SK-N-SH (cell line): Measurements from ENCODE around the gene HOXA6. TPM values are rescaled to one million over a fixed set of nuclear protein-coding genes. Genes with fewer than 3 reads are reported as not detected.

Source experiments
- CTCF ChIA-PET: fragments of 300-600, 350-600 bp; formaldehyde crosslinking; extraction: SDS; loops from one replicate; lab custom pipeline; 2021; lab: Yijun Ruan, JAX
- POLR2A ChIA-PET: fragments of 350-600 bp; sonication (Branson Sonifier 250); formaldehyde crosslinking; extraction: SDS; loops from one replicate; lab custom pipeline; 2020; ENCODE audit warnings: antibody characterized with exemption, inconsistent platforms; lab: Yijun Ruan, JAX
- DNase-seq: peaks from one replicate; pipeline ENCODE4 v3.0.0; 2012
- H2AFZ ChIP-seq: fragments of 200-600 bp; sonication (generic); 2 replicates; pipeline ENCODE4 v1.8.1; 2016; ENCODE audit warnings: antibody characterized with exemption, mild to moderate bottlenecking, low read depth
- H3F3A ChIP-seq: fragments of 200-600 bp; sonication (generic); replicated peaks from 2 replicates; pipeline ENCODE3; 2016; ENCODE audit warnings: antibody characterized with exemption, mild to moderate bottlenecking; ENCODE audit not compliant: insufficient read depth
- H3K27ac ChIP-seq, 2 experiments: fragments of 200-500 bp in 1 of 2; fragments of 200-600 bp in 1 of 2; sonication (Bioruptor generic) in 1 of 2; sonication (generic), shearing (Covaris generic) in 1 of 2; 2 replicates each; pipeline versions ENCODE4 v1.5.1 to v1.6.1; 2014 to 2016; ENCODE audit warnings: low read depth in 2 of 2, inconsistent platforms in 1 of 2, low read length in 1 of 2, mild to moderate bottlenecking in 1 of 2, mixed read lengths in 1 of 2
- H3K27me3 ChIP-seq: fragments of 200-600 bp; sonication (generic), shearing (Covaris generic); 2 replicates; pipeline ENCODE4 v1.6.1; 2016; ENCODE audit warnings: mixed run types; ENCODE audit not compliant: insufficient read depth
- H3K36me3 ChIP-seq, 2 experiments: fragments of 200-500 bp in 1 of 2; fragments of 200-600 bp in 1 of 2; sonication (Bioruptor generic) in 1 of 2; sonication (generic) in 1 of 2; replicated peaks in 1 of 2; 2 replicates each; pipeline versions ENCODE3 to v1.5.1; 2014 to 2016; ENCODE audit warnings: low read length in 1 of 2, mild to moderate bottlenecking in 1 of 2; ENCODE audit not compliant: insufficient read depth in 2 of 2, control insufficient read depth in 1 of 2
- H3K4me1 ChIP-seq, 2 experiments: fragments of 200-500 bp in 1 of 2; fragments of 200-600 bp in 1 of 2; sonication (Bioruptor generic) in 1 of 2; sonication (generic), shearing (Covaris generic) in 1 of 2; 2 replicates each; pipeline versions ENCODE4 v1.5.1 to v1.6.1; 2014 to 2016; ENCODE audit warnings: low read depth in 1 of 2, low read length in 1 of 2, mixed run types in 1 of 2; ENCODE audit not compliant: insufficient read depth in 2 of 2, control insufficient read depth in 1 of 2
- H3K4me2 ChIP-seq: fragments of 200-600 bp; sonication (generic), shearing (Covaris generic); 2 replicates; pipeline ENCODE4 v1.6.1; 2017; ENCODE audit warnings: mixed run types
- H3K4me3 ChIP-seq, 2 experiments: fragments of 200-500 bp in 1 of 2; fragments of 200-600 bp in 1 of 2; sonication (Bioruptor generic) in 1 of 2; sonication (generic), shearing (Covaris generic) in 1 of 2; 2 replicates each; pipeline versions ENCODE4 v1.5.1 to v1.8.1; 2014 to 2016; ENCODE audit warnings: low read depth in 2 of 2, inconsistent platforms in 1 of 2, low read length in 1 of 2, mild to moderate bottlenecking in 1 of 2, mixed read lengths in 1 of 2, moderate library complexity in 1 of 2
- H3K79me2 ChIP-seq: fragments of 200-600 bp; sonication (generic); 2 replicates; pipeline ENCODE4 v1.8.1; 2017; ENCODE audit warnings: mild to moderate bottlenecking; ENCODE audit not compliant: insufficient read depth
- H3K9ac ChIP-seq: fragments of 200-600 bp; sonication (generic); 2 replicates; pipeline ENCODE4 v1.6.1; 2017; ENCODE audit warnings: mixed run types
- H3K9me2 ChIP-seq: fragments of 200-600 bp; sonication (generic); 2 replicates; pipeline ENCODE4 v1.6.1; 2017; ENCODE audit warnings: mixed run types
- H3K9me3 ChIP-seq: fragments of 200-600 bp; sonication (generic); 2 replicates; pipeline ENCODE4 v1.6.1; 2017; ENCODE audit warnings: mixed run types, mild to moderate bottlenecking, moderate library complexity
- H4K20me1 ChIP-seq: fragments of 200-600 bp; sonication (generic); 2 replicates; pipeline ENCODE4 v1.6.1; 2017; ENCODE audit warnings: mild to moderate bottlenecking, mixed run types; ENCODE audit not compliant: insufficient read depth
- ELF1 ChIP-seq: IDR thresholded peaks from 2 replicates; pipeline ENCODE4 v1.4.0; 2012
- FOSL2 ChIP-seq: IDR thresholded peaks from 2 replicates; pipeline ENCODE4 v1.4.0; 2012; ENCODE audit warnings: low read depth, mild to moderate bottlenecking, moderate library complexity, borderline replicate concordance
- FOXJ3 ChIP-seq: sonication (generic); formaldehyde crosslinking; IDR thresholded peaks from 2 replicates; pipeline ENCODE4 v1.5.1; 2020; ENCODE audit warnings: mild to moderate bottlenecking, missing genetic modification reagents
- FOXM1 ChIP-seq: IDR thresholded peaks from 2 replicates; pipeline ENCODE4 v1.4.0; 2012; ENCODE audit warnings: low read depth, mild to moderate bottlenecking
- JUND ChIP-seq: IDR thresholded peaks from 2 replicates; pipeline ENCODE4 v1.4.0; 2012
- MEF2A ChIP-seq: IDR thresholded peaks from 2 replicates; pipeline ENCODE4 v1.4.0; 2012; ENCODE audit warnings: low read depth, borderline replicate concordance
- NRF1 ChIP-seq: IDR thresholded peaks from 2 replicates; pipeline ENCODE4 v1.6.1; 2012; ENCODE audit warnings: low read depth, mild to moderate bottlenecking, low read length
- RAD21 ChIP-seq: IDR thresholded peaks from 2 replicates; pipeline ENCODE4 v1.6.1; 2012; ENCODE audit warnings: mild to moderate bottlenecking, low read length
- RCOR1 ChIP-seq: fragments of 150-350 bp; IDR thresholded peaks from 2 replicates; pipeline ENCODE4 v1.6.1; 2017; ENCODE audit warnings: antibody characterized with exemption, low read length
- RXRA ChIP-seq: IDR thresholded peaks from 2 replicates; pipeline ENCODE4 v1.4.0; 2012; ENCODE audit warnings: low read depth, mild to moderate bottlenecking, borderline replicate concordance
- SIN3A ChIP-seq: IDR thresholded peaks from 2 replicates; pipeline ENCODE4 v1.6.1; 2012; ENCODE audit warnings: low read depth, mild to moderate bottlenecking, low read length, moderate library complexity, borderline replicate concordance
- WGBS: methylation state at CpG from one replicate; pipeline ENCODE4 v1.1.6; 2017; ENCODE audit warnings: low lambda C conversion rate; 5-methylcytosine and 5-hydroxymethylcytosine counted together
- polyA plus RNA-seq, 3 experiments: library from polyadenylated mRNA; depleted of rRNA; stranded (reverse); fragments of >200 nt; gene quantifications; 2 replicates each; pipeline ENCODE4 v1.2.3, GENCODE V29; 2012
- TF ChIP-seq, protein P1 (sequence below): fragments of 150-350 bp; IDR thresholded peaks from 2 replicates; pipeline ENCODE4 v1.6.1; 2017; ENCODE audit warnings: antibody characterized with exemption, low read length, low read depth, borderline replicate concordance
- TF ChIP-seq, protein P2 (sequence below): IDR thresholded peaks from 2 replicates; pipeline ENCODE4 v1.4.0; 2012; ENCODE audit warnings: low read depth, borderline replicate concordance
- TF ChIP-seq, protein P3 (sequence below): IDR thresholded peaks from 2 replicates; pipeline ENCODE4 v1.4.0; 2012; ENCODE audit warnings: low read depth
- TF ChIP-seq, protein P4 (sequence below): fragments of 150-350 bp; IDR thresholded peaks from 2 replicates; pipeline ENCODE4 v1.6.1; 2016; ENCODE audit warnings: mild to moderate bottlenecking, low read depth, low read length
- TF ChIP-seq, protein P5 (sequence below): IDR thresholded peaks from 2 replicates; pipeline ENCODE4 v1.6.1; 2012; ENCODE audit warnings: mild to moderate bottlenecking, low read depth, low read length, moderate library complexity

The HOXA6 gene
- polyA plus RNA-seq, 1 of the 3 experiments (the other 2 are of a cell fraction): not detected

DNA sequence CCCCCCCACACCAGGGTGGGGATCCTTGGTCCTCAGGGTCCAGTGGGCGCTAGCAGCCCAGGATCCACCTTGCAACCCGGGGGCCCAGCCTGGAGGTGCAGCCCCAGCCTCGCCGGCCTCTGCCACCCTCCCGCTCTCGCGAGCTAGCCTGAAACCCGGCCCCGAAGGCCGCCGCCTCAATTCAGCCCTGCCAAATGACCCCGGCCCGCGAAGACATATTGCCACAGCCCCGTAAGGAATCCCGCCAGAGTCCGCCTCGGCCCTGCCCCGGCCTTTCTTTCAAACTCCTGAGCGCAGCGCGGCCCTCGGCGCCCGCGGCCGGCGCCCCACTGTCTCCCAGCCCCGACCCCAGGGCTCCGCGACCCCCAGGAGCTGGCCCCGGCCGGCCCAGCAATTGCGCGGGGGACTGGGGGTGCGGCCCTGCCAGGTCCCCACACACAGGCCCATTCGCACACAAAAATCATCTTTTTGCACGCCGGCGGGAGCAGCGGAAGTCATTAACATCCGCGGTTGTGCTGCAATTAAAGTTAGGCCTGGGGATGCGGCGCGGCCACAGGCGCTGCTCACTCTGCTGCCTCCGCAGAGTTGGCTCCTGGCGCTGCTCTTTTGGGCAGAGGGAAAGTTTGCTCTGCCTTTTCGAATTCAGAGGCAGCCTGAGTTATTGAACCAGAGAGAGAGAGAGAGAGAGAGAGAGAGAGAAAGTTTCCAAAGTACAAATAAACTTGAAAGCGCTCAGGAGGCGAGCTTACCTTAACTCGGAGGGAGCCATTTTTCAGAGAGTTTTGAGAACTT is 8.0 kb downstream of the HOXA6 start:
- Histone ChIP-seq H3K9me3 (no peaks in the 10 kb centered on the region), H3K36me3 (no peaks in the 10 kb centered on the region), H3K79me2 (no peaks in the 10 kb centered on the region), H3F3A (no peaks in the 10 kb centered on the region), H3K27me3 (peaks cover 100% of the 10 kb centered on the region), H2AFZ (no peak overlapping the region), H3K9ac (no peak overlapping the region), H3K4me1 (peaks cover 11 to 12% of the 10 kb centered on the region in 2 experiments; a peak in 1 of 4 replicates), H3K4me2 (no peak overlapping the region; the same call in 1 of the 2 replicates), H3K4me3 (no peak overlapping the region), H3K9me2 (no peaks in the 10 kb centered on the region), H3K27ac (no peak overlapping the region), H4K20me1 (no peaks in the 10 kb centered on the region)
- TF ChIP-seq, protein P1, sequence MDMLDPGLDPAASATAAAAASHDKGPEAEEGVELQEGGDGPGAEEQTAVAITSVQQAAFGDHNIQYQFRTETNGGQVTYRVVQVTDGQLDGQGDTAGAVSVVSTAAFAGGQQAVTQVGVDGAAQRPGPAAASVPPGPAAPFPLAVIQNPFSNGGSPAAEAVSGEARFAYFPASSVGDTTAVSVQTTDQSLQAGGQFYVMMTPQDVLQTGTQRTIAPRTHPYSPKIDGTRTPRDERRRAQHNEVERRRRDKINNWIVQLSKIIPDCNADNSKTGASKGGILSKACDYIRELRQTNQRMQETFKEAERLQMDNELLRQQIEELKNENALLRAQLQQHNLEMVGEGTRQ: no peak
- TF ChIP-seq ELF1: no peak
- TF ChIP-seq, protein P2, sequence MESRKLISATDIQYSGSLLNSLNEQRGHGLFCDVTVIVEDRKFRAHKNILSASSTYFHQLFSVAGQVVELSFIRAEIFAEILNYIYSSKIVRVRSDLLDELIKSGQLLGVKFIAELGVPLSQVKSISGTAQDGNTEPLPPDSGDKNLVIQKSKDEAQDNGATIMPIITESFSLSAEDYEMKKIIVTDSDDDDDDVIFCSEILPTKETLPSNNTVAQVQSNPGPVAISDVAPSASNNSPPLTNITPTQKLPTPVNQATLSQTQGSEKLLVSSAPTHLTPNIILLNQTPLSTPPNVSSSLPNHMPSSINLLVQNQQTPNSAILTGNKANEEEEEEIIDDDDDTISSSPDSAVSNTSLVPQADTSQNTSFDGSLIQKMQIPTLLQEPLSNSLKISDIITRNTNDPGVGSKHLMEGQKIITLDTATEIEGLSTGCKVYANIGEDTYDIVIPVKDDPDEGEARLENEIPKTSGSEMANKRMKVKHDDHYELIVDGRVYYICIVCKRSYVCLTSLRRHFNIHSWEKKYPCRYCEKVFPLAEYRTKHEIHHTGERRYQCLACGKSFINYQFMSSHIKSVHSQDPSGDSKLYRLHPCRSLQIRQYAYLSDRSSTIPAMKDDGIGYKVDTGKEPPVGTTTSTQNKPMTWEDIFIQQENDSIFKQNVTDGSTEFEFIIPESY: no peak
- no peak for TF ChIP-seq RAD21
- TF ChIP-seq FOSL2: no peak
- TF ChIP-seq, protein P3, sequence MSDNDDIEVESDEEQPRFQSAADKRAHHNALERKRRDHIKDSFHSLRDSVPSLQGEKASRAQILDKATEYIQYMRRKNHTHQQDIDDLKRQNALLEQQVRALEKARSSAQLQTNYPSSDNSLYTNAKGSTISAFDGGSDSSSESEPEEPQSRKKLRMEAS: no peak
- TF ChIP-seq MEF2A: no peak
- TF ChIP-seq FOXJ3 (CRISPR knock-in tag): no peak
- TF ChIP-seq, protein P4, sequence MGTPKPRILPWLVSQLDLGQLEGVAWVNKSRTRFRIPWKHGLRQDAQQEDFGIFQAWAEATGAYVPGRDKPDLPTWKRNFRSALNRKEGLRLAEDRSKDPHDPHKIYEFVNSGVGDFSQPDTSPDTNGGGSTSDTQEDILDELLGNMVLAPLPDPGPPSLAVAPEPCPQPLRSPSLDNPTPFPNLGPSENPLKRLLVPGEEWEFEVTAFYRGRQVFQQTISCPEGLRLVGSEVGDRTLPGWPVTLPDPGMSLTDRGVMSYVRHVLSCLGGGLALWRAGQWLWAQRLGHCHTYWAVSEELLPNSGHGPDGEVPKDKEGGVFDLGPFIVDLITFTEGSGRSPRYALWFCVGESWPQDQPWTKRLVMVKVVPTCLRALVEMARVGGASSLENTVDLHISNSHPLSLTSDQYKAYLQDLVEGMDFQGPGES: no peak
- no peak for TF ChIP-seq RCOR1
- TF ChIP-seq SIN3A: no peak
- TF ChIP-seq JUND: no peak
- no peak for TF ChIP-seq RXRA
- TF ChIP-seq FOXM1: no peak
- TF ChIP-seq, protein P5, sequence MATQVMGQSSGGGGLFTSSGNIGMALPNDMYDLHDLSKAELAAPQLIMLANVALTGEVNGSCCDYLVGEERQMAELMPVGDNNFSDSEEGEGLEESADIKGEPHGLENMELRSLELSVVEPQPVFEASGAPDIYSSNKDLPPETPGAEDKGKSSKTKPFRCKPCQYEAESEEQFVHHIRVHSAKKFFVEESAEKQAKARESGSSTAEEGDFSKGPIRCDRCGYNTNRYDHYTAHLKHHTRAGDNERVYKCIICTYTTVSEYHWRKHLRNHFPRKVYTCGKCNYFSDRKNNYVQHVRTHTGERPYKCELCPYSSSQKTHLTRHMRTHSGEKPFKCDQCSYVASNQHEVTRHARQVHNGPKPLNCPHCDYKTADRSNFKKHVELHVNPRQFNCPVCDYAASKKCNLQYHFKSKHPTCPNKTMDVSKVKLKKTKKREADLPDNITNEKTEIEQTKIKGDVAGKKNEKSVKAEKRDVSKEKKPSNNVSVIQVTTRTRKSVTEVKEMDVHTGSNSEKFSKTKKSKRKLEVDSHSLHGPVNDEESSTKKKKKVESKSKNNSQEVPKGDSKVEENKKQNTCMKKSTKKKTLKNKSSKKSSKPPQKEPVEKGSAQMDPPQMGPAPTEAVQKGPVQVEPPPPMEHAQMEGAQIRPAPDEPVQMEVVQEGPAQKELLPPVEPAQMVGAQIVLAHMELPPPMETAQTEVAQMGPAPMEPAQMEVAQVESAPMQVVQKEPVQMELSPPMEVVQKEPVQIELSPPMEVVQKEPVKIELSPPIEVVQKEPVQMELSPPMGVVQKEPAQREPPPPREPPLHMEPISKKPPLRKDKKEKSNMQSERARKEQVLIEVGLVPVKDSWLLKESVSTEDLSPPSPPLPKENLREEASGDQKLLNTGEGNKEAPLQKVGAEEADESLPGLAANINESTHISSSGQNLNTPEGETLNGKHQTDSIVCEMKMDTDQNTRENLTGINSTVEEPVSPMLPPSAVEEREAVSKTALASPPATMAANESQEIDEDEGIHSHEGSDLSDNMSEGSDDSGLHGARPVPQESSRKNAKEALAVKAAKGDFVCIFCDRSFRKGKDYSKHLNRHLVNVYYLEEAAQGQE: no peak
- no peak for TF ChIP-seq NRF1
- DNase-seq: peak; percentile 46
- ChIA-PET CTCF (interaction anchor here (1.0 to 3.8 kb wide), 4 partner anchors 12 to 773 kb away, joined by 3 to 31 read pairs (median 5); partner anchors contain the start of gene HOXA3), POLR2A (no interaction called here)
- 28% methylated on average over 42 of the region's 53 CpGs for WGBS
